HFFc6 (cell line): Measurements from ENCODE around the gene STRBP. TPM values are rescaled to one million over a fixed set of nuclear protein-coding genes. Genes with fewer than 3 reads are reported as not detected.
"Not testable (repeated sequence)": the region's sequence is repeated elsewhere in the genome, so short reads cannot be mapped to it uniquely, and the experiment has no call there.

ENCODE experiments used
- DNase-seq: peaks from one replicate; pipeline ENCODE4 v3.0.0-alpha.2; 2018
- H3K27ac Mint-ChIP-seq: 2 replicates; pipeline ENCODE4 v1.8.0; 2020; ENCODE audit warnings: mild to moderate bottlenecking, mixed read lengths
- H3K27me3 Mint-ChIP-seq: 2 replicates; pipeline ENCODE4 v1.8.0; 2021; ENCODE audit warnings: mild to moderate bottlenecking, moderate library complexity, mixed read lengths; ENCODE audit not compliant: insufficient read depth
- H3K36me3 Mint-ChIP-seq: 2 replicates; pipeline ENCODE4 v1.8.0; 2021; ENCODE audit warnings: low read depth, mixed read lengths
- H3K4me1 Mint-ChIP-seq: 2 replicates; pipeline ENCODE4 v1.8.0; 2020; ENCODE audit warnings: low read depth, mixed read lengths
- H3K4me3 Mint-ChIP-seq: 2 replicates; pipeline ENCODE4 v1.8.0; 2020; ENCODE audit warnings: mild to moderate bottlenecking, moderate library complexity, mixed read lengths
- H3K9me3 Mint-ChIP-seq: 2 replicates; pipeline ENCODE4 v1.8.0; 2020; ENCODE audit warnings: mild to moderate bottlenecking, mixed read lengths
- CTCF ChIP-seq: fragments of 200-600 bp; sonication (generic); IDR thresholded peaks from 2 replicates; pipeline ENCODE4 v1.5.0; 2021; ENCODE audit warnings: antibody characterized with exemption, mild to moderate bottlenecking
- total RNA-seq, 6 experiments: library from RNA; stranded (reverse); fragmentation: NEBNext Ultra II Directional; extraction: Animal tissue kit (Norgen Biotek cat#: 25700); gene quantifications; 2 replicates in 1 of 6; 3 replicates in 5 of 6; pipeline ENCODE4 v1.2.3, GENCODE V29; 2021

STRBP gene
- total RNA-seq, 6 experiments from 2014 or later, result 1.4 to 2.5 (median 1.9) TPM

- no peak overlapping the region for H3K4me3 Mint-ChIP-seq
- H3K4me1 Mint-ChIP-seq, result no peaks in the 10 kb centered on the region
- no peak for DNase-seq
- H3K27me3 Mint-ChIP-seq, result peaks cover 23% of the 10 kb centered on the region
- H3K27ac Mint-ChIP-seq, result no peak overlapping the region
- no peaks in the 10 kb centered on the region for H3K9me3 Mint-ChIP-seq
- no peak for TF ChIP-seq CTCF
- H3K36me3 Mint-ChIP-seq, result no peaks in the 10 kb centered on the region
Measured at GRCh38 chr9:123302348-123303214, 34.2 kb upstream of the STRBP start.

- H3K4me1 Mint-ChIP-seq, H3K9me3 Mint-ChIP-seq, H3K27ac Mint-ChIP-seq, H3K36me3 Mint-ChIP-seq, H3K4me3 Mint-ChIP-seq, DNase-seq: not testable (repeated sequence)
- H3K27me3 Mint-ChIP-seq, result peaks cover 24% of the 10 kb centered on the region
Measured at GRCh38 chr9:123301936-123302335, 33.5 kb upstream of the STRBP start.

GRCh38 chr9:123300554-123300953 is 32.2 kb upstream of the STRBP start:
- Mint-ChIP-seq H3K9me3 (no peaks in the 10 kb centered on the region), H3K4me3 (no peak overlapping the region), H3K36me3 (no peaks in the 10 kb centered on the region), H3K27ac (no peak overlapping the region), H3K27me3 (peaks cover 25% of the 10 kb centered on the region), H3K4me1 (no peaks in the 10 kb centered on the region)
- TF ChIP-seq CTCF, result no peak
- no peak for DNase-seq

- peaks cover 20% of the 10 kb centered on the region for H3K27me3 Mint-ChIP-seq
- no peaks in the 10 kb centered on the region for H3K9me3 Mint-ChIP-seq
- DNase-seq, result no peak
- no peak overlapping the region for H3K4me3 Mint-ChIP-seq
- no peak overlapping the region for H3K27ac Mint-ChIP-seq
- no peaks in the 10 kb centered on the region for H3K4me1 Mint-ChIP-seq
- no peaks in the 10 kb centered on the region for H3K36me3 Mint-ChIP-seq
- TF ChIP-seq CTCF, result no peak
Measured at GRCh38 chr9:123299558-123300126, 31.3 kb upstream of the STRBP start.

GRCh38 chr9:123296174-123296573 is 27.8 kb upstream of the STRBP start:
- no peaks in the 10 kb centered on the region for H3K36me3 Mint-ChIP-seq
- no peak for DNase-seq
- no peaks in the 10 kb centered on the region for H3K4me1 Mint-ChIP-seq
- H3K27ac Mint-ChIP-seq, result no peak overlapping the region
- peaks cover 18% of the 10 kb centered on the region for H3K27me3 Mint-ChIP-seq
- TF ChIP-seq CTCF, result no peak
- no peak overlapping the region for H3K4me3 Mint-ChIP-seq
- H3K9me3 Mint-ChIP-seq, result no peaks in the 10 kb centered on the region

GRCh38 chr9:123291736-123292135 is 23.4 kb upstream of the STRBP start:
- Mint-ChIP-seq H3K36me3 (no peaks in the 10 kb centered on the region), H3K27me3 (peaks cover 3% of the 10 kb centered on the region), H3K9me3 (no peaks in the 10 kb centered on the region), H3K4me1 (no peaks in the 10 kb centered on the region), H3K27ac (no peak overlapping the region), H3K4me3 (no peak overlapping the region)
- no peak for DNase-seq
- no peak for TF ChIP-seq CTCF
